Bronchial epithelial cell (primary cell): Measurements from ENCODE around the gene TMEM236. TPM values are rescaled to one million over a fixed set of nuclear protein-coding genes. Genes with fewer than 3 reads are reported as not detected.

Experiments used
- DNase-seq: peaks from one replicate; pipeline ENCODE4 v3.0.0-alpha.2; 2010; ENCODE audit warnings: low read depth
- FAIRE-seq: peaks from 2 replicates; lab custom pipeline; 2011; peaks lifted over from hg19 to GRCh38; lab: Jason Lieb, UNC
- H3K27me3 ChIP-seq: 2 replicates; pipeline ENCODE4 v1.5.1; 2011; ENCODE audit warnings: low read length; ENCODE audit not compliant: control insufficient read depth, insufficient read depth
- H3K36me3 ChIP-seq: 2 replicates; pipeline ENCODE4 v1.5.1; 2011; ENCODE audit warnings: low read length; ENCODE audit not compliant: control insufficient read depth, insufficient read depth
- H3K4me3 ChIP-seq: 2 replicates; pipeline ENCODE4 v1.5.1; 2011; ENCODE audit warnings: mild to moderate bottlenecking, low read depth, low read length, control low read depth
- total RNA-seq: library from RNA; depleted of rRNA; stranded (reverse); fragments of >200 nt; gene quantifications from 2 replicates; pipeline ENCODE4 v1.2.1, GENCODE V29; 2014
- TF ChIP-seq, protein P1 (sequence below): IDR thresholded peaks from 2 replicates; pipeline ENCODE4 v1.5.1; 2011; ENCODE audit warnings: mild to moderate bottlenecking, moderate library complexity, low read length, control low read depth, inconsistent platforms; ENCODE audit not compliant: insufficient read depth, severe bottlenecking

Gene TMEM236
- total RNA-seq, 1 donor from 2014 or later: under 0.01 TPM

DNA sequence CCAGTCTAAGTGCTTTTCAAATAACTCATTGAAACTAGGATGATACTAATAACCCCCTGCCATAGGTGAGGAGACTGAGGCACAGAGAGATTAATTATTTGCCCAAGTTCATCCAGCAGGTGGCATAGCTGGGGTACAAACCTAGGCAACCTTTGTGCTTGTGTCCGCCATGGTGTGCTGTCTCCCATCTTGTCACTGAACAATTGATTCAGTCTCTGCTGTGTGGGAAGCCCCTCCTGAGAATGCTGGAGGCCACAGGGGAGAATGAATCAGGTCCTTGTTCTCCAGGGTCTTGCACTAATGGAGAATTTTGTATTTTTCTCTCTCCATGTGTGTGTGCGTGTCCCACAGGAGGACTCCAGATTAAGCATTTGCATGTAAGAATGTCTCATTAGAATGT lies 15.8 kb upstream of the TMEM236 start:
- TF ChIP-seq, protein P1, sequence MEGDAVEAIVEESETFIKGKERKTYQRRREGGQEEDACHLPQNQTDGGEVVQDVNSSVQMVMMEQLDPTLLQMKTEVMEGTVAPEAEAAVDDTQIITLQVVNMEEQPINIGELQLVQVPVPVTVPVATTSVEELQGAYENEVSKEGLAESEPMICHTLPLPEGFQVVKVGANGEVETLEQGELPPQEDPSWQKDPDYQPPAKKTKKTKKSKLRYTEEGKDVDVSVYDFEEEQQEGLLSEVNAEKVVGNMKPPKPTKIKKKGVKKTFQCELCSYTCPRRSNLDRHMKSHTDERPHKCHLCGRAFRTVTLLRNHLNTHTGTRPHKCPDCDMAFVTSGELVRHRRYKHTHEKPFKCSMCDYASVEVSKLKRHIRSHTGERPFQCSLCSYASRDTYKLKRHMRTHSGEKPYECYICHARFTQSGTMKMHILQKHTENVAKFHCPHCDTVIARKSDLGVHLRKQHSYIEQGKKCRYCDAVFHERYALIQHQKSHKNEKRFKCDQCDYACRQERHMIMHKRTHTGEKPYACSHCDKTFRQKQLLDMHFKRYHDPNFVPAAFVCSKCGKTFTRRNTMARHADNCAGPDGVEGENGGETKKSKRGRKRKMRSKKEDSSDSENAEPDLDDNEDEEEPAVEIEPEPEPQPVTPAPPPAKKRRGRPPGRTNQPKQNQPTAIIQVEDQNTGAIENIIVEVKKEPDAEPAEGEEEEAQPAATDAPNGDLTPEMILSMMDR: no peak
- Histone ChIP-seq H3K27me3 (no peaks in the 10 kb centered on the region), H3K36me3 (no peaks in the 10 kb centered on the region), H3K4me3 (no peak overlapping the region)
- DNase-seq (no peak), FAIRE-seq (peak; percentile 13)

- FAIRE-seq: peak; percentile 23
- H3K27me3 ChIP-seq: no peaks in the 10 kb centered on the region
- H3K4me3 ChIP-seq: no peak overlapping the region
- TF ChIP-seq, protein P1: peak; percentile 36
- peak; percentile 31 for DNase-seq
- no peaks in the 10 kb centered on the region for H3K36me3 ChIP-seq
These were observed 14.7 kb upstream of the TMEM236 start for GRCh38 chr10:17737027-17737965.

DNA sequence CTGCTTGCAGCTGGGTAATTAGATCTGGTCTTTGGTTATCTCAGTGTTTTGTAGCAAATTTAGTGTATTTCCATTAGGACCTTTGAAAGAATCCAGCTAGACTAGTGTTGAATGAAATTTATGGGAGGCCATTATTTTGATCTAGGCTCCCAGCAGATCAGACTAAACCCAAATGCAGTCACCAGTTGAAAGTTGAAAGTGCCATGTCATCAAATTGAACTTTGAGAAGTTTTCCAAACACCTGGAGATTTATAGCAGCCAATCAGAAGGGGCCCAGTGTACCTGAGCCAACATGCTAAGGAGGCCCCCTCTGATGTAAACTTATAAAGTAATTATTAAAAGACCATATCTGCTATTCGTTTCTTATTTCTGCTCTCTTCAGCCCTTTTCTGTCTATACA lies 11.3 kb upstream of the TMEM236 start:
- TF ChIP-seq, protein P1: no peak
- DNase-seq (no peak), FAIRE-seq (no peak)
- Histone ChIP-seq H3K27me3 (no peaks in the 10 kb centered on the region), H3K4me3 (no peak overlapping the region), H3K36me3 (no peaks in the 10 kb centered on the region)

DNA sequence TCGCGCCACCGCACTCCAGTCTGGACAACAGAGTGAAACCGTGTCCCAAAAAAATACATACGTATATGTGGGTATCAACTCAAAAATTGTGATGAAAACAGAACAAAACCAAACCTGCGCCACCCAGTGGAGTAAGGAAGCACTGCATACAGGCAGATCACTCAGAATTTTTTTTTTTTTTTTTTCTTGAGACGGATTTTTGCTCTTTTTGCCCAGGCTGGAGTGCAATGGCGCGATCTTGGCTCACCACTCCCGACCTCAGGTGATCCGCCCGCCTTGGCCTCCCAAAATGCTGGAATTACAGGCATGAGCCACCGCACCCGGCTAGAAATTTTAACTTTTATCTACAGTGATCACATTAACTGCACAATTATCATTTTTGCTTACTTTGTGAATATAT lies 9.1 kb upstream of the TMEM236 start:
- peak; percentile 32 for DNase-seq
- no peaks in the 10 kb centered on the region for H3K36me3 ChIP-seq
- no peak overlapping the region for H3K4me3 ChIP-seq
- FAIRE-seq: no peak
- TF ChIP-seq, protein P1: peak; percentile 74
- no peaks in the 10 kb centered on the region for H3K27me3 ChIP-seq

DNA sequence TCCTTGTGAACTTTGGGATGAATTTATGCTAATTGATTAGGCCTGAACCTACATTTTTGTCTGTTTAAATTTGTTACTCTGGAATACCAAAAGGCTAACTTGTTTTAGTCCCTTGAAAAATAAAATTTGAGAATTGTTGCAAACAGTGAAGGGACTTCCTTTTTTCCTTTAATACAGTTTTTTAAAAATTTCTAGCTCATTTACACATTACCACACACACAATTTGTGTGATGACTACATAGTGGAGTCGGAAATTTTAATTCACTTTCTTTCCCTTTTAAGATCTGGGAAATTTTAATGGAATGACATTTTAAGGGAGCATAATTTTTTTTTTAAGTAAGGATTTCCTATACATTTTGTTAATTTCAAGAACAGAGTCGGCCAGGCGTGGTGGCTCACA lies 8.6 kb upstream of the TMEM236 start:
- FAIRE-seq: no peak
- H3K36me3 ChIP-seq: no peaks in the 10 kb centered on the region
- DNase-seq: no peak
- TF ChIP-seq, protein P1: no peak
- H3K4me3 ChIP-seq: no peak overlapping the region
- no peaks in the 10 kb centered on the region for H3K27me3 ChIP-seq
